GM19467 (cell line): Measurements from ENCODE around the gene TUBB4B.

Experiments
- ATAC-seq: cut with Tn5 transposase; IDR thresholded peaks from one replicate; pipeline ENCODE4 v1.9.1; 2021; ENCODE audit warnings: mild to moderate bottlenecking, moderate library complexity; ENCODE audit not compliant: unreplicated experiment

TUBB4B gene

GRCh38 chr9:137280474-137281344 is 39.6 kb downstream of the TUBB4B start:
- ATAC-seq, result no peak

GRCh38 chr9:137281345-137282116 is 40.4 kb downstream of the TUBB4B start:
- ATAC-seq, result no peak

GRCh38 chr9:137286975-137287383 is 45.9 kb downstream of the TUBB4B start:
- ATAC-seq, result no peak

- no peak for ATAC-seq
Measured at GRCh38 chr9:137293094-137293481, 52.0 kb downstream of the TUBB4B start.
